Stimulated activated CD8-positive, alpha-beta memory T cell treated with anti-CD3 and anti-CD28 coated beads, Interleukin-15, amount 100 ng/mL, for 4 hours (primary cell): Measurements from ENCODE around the gene COL5A2.

ENCODE experiments used
- DNase-seq, 2 donors: peaks; one replicate each; pipeline ENCODE4 v3.0.0-alpha.2; 2020; ENCODE audit warnings: low read depth in 2 of 2

The COL5A2 gene

GRCh38 chr2:189147361-189147760, 32.2 kb downstream of the COL5A2 start:
- DNase-seq, result no peak

DNA sequence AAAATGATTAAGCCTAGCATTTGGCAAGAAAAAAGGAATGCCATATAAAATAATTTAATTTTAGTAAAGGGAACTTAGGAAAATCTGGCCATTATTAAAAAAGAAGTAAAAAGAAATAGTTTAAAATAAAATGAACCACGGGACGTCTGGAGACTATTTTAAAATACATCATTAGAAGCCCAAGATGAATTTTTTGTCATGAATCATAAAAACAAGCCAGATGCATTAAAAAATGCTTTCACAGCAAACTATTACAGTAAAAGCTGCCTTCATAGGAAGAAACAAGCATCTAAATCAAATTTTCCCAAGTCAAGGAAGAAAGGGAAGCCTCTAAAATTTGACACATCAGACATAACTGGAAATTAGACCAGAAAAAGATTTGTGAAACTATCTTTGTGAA, 33.0 kb downstream of the COL5A2 start:
- no peak for DNase-seq

GRCh38 chr2:189144700-189145211, 34.8 kb downstream of the COL5A2 start:
- DNase-seq, result no peak

- DNase-seq, result no peak
Measured at GRCh38 chr2:189143925-189144324, 35.6 kb downstream of the COL5A2 start.

DNA sequence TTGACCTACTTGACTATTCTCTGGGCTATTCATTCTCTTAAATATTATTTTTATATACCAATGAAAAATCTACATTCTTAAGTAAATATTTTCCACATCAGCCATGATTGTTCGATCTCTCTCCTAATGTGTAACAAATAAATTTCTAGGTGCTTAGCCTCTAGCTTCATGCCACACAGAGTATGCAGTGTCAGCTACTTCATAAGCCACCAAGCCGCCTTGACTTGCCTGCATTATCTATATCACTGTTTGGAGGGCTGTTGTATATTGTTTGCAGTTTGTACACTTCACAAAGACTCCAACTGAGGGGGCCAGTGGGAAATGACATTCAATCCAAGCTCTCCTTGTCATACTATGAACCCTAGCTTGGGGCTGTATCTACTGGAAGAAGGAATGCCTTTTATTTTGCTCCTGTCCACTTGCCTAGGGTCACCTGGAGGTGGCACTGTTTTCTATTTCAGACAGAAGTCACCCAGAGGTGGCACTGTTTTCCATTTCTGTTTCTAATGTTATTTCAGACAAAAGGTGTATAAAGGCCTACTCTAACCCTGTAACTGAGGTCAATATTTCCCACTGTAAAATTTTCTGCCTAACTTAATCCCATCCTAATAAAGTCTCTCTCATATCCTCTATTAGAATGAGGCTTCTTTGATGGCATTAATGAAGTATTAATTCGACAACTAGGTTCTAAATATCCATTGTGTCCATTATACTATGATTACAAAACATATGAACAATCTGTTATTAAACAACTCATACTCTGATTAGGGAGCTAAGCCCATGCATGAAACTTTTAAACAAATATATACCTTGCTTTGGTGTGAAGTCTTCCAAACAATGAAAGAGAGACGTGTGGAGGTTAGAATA, 36.4 kb downstream of the COL5A2 start:
- peak in 1 of 2 donors; percentile 6 for DNase-seq

- DNase-seq, result no peak
Measured at GRCh38 chr2:189138800-189139199, 40.8 kb downstream of the COL5A2 start.

- no peak for DNase-seq
Measured at GRCh38 chr2:189137519-189137918, 42.0 kb downstream of the COL5A2 start.

GRCh38 chr2:189134485-189134884, 45.1 kb downstream of the COL5A2 start:
- no peak for DNase-seq

GRCh38 chr2:189131991-189132390, 47.6 kb downstream of the COL5A2 start:
- no peak for DNase-seq

DNA sequence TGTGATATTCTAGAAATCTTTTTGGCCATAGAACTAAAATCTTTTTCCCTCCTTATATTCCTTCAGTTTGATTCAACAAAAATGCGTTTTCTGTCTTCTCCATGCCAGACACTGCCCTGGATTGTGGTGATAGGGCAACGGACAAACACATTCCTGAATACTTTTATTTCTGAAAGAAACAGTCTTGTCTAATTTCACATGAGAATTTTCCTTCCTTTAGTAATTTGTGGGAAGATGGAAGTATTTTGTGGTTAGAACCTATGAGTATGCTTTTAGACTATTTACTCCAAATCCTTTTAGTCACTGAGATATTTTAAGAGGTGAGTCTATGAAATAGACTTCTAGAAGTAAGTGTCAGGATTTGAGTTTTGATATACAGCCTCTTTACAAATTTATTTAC, 49.6 kb downstream of the COL5A2 start:
- DNase-seq, result no peak

DNA sequence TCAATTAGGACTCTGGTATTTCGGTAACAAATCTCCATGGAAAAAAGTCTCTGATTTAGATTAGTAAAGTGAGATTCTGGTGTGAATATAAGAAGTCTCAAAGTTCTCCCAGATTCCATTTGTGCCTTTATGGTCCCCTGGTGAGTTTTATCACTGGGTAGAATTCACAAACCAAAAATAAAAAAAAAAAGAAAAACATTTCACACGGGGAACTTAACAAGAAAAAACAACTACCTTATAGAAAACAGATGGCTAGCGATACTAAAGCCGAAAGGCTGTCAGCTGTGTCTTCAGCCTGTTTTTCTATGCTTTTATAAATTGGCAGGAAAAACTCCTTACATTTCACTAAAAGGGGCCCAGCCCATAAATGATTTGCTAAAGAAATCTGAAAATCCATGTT, 50.6 kb downstream of the COL5A2 start:
- no peak for DNase-seq

DNA sequence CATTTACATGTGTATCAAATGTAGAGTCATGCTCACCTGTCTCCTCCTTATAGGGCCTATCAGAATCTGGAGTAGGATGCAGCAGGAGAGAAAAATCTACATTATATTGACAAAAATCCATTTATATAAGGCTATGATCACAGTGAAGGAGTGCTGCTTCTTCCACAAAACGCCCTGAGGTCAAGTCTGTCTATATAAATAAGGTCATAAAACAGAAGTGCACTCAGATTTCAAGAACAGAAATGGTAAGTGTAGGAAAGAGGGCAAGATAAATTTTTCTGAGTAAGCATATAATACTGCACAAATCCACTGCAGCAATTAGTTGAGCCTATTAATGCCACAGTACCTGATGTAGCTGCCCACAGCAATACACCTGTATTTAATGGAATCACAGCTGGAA, 51.8 kb downstream of the COL5A2 start:
- no peak for DNase-seq

DNA sequence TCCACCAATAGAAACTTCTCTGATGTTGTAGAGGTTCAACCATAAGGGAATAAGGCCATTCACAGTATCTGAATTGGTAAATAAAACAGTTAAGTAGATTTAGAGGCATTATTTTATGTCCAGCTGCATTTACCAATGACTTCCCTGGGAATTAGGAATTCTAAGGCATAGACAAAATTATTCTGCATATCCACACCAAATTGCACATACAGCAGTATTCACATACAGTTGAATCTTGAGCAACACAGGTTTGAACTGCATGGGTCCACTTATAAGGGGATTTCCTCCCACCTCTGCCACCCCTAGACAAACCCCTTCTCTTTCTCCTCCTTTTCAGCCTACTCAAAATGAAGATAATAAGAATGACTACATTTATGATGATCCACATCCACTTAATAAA, 54.4 kb downstream of the COL5A2 start:
- no peak for DNase-seq

GRCh38 chr2:189124175-189124574, 55.4 kb downstream of the COL5A2 start:
- no peak for DNase-seq

- no peak for DNase-seq
Measured at GRCh38 chr2:189118386-189118785, 61.2 kb downstream of the COL5A2 start.

DNA sequence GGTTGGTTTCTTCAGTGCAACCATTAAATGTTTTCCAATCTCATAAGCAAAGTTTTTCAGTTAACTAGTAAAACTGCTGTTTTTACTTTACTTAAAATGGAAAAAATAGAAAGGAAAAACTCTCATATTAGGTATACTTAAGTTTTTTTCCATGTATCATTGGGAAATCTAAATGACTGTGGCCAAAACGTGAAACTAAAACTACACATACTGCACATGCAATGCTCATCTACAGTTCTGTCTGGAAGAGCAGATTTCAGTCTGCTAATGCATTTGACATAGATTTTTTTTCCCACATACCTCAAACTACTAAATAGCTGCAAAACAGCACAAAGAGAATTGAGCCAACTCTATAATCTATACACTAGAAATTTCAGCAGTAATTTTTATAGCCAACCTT, 62.6 kb downstream of the COL5A2 start:
- no peak for DNase-seq

- DNase-seq, result no peak
Measured at GRCh38 chr2:189116087-189116486, 63.5 kb downstream of the COL5A2 start.

DNA sequence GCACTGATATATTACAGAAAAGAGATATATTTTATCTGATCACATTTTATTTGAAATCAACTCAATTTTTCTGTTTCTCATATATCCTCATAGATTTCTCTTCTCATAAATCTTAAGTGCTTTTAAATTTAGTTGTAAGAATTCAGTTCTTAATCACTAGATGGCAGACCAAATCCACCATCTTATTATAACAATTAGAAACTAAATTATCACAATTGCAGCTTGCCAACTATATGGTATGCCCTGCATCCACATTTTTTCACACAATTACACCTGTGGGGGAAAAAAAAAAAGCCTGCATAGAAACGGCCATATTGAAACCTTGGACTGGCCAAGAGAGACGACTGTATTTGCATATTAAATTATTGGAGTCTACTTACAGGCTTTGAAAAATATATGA, 64.4 kb downstream of the COL5A2 start:
- DNase-seq, result no peak

DNA sequence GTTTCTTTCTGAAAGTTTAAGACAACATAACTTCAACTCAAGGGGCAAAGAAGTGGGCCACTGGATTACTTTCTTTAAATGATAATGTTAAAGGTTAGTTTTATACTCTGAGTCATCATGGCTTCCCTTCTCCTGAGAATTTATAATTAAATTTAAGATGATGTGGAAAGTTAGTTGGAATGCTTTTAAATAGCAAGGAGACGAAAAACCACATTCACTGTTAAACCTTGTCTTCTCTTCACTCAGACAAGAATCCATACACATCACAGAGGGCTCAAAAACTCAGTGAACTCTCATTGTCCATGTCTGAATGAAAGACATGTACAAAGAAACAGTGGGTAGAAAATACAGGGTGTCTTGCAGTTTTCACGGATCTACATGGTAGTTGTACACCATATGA, 65.6 kb downstream of the COL5A2 start:
- no peak for DNase-seq

GRCh38 chr2:189111063-189111715, 68.4 kb downstream of the COL5A2 start:
- no peak for DNase-seq

- no peak for DNase-seq
Measured at GRCh38 chr2:189109921-189110397, 69.6 kb downstream of the COL5A2 start.

GRCh38 chr2:189104934-189105333, 74.6 kb downstream of the COL5A2 start:
- no peak for DNase-seq

GRCh38 chr2:189102735-189103134, 76.8 kb downstream of the COL5A2 start:
- no peak for DNase-seq
